Measurements from ENCODE around the gene DNAH6.

The DNAH6 gene

DNA sequence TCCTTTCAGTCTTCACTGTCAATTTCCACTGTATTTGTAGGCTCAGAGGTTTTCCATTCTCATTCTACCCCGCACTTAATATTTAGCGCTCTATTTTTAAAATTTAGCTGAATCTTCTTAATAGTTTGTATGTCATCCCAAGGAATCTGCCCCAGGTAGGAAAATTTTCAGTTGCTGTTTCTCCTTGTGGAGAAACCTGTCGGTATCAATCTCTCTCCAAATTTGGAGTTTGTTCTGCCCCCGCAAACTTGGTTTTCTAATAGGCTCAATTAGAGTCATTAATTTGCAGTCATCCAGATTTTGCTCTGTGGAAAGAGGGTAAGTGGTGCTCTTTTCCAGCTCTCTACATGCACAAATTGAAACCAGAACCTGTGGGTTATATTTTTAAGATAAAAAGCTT, 87.6 kb downstream of the DNAH6 start:
- H3K4me3 ChIP-seq (ENCODE audit: low read length), result no peak overlapping the region
- H3K9ac ChIP-seq (ENCODE audit: low read length), result no peak overlapping the region
- H3K27ac ChIP-seq (ENCODE audit: low read depth, low read length), result no peak overlapping the region
- H3K27me3 ChIP-seq (ENCODE audit: control insufficient read depth, insufficient read depth, low read length), result no peaks in the 10 kb centered on the region
- H3K36me3 ChIP-seq (ENCODE audit: control insufficient read depth, insufficient read depth, low read length), result no peaks in the 10 kb centered on the region
- no peaks in the 10 kb centered on the region for H3K4me1 ChIP-seq (ENCODE audit: control insufficient read depth, insufficient read depth, low read length)

DNA sequence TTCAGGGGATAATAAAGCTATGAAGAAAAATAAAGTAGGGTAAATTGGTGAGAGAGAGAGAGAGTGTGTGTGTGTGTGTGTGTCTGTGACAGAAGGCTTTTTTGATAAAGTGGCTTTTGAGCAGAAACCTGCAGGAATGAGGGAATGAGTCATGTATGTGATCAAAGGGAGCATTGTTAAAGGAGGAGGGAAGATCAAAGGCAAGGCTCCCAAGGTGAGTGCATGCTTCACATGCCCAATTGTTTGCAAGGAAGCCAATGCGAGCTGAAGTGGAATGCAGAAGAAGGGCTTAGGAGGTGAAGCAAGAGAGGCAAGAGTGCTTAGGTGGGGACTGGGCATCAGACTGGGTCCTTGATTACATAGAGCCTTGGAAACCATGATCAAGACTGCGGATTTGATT, 96.8 kb downstream of the DNAH6 start:
- H3K4me3 ChIP-seq (ENCODE audit: low read length), result no peak overlapping the region
- no peaks in the 10 kb centered on the region for H3K36me3 ChIP-seq (ENCODE audit: control insufficient read depth, insufficient read depth, low read length)
- no peaks in the 10 kb centered on the region for H3K4me1 ChIP-seq (ENCODE audit: control insufficient read depth, insufficient read depth, low read length)
- no peaks in the 10 kb centered on the region for H3K27me3 ChIP-seq (ENCODE audit: control insufficient read depth, insufficient read depth, low read length)
- H3K9ac ChIP-seq (ENCODE audit: low read length), result no peak overlapping the region
- H3K27ac ChIP-seq (ENCODE audit: low read depth, low read length), result no peak overlapping the region

DNA sequence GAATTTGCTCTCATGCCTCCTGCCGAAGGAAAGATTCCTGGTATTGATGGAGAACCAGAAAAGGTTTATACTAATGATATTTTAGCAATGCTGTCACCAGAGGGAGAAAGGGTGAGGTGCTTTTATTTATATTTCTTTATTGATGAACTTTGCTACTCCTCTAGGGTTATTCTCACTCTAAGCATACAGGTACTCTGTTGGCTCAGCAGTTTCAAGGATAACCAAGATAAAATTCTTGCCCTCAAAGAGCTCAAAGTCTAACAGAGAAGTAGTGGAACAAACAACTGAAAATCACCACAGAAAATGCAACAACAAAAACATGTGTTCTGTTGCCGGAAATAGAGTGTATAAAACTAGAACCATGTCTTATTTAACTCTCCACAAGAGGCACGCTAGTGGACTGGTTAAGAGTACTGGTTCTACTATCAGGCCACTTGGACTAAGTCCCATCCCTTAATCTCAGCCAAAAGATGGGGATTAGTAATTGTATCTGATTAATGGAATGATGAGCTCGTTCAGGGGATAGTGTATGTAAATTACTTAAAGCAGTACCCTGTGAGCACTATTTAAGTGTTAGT, 103.6 kb downstream of the DNAH6 start:
- H3K27me3 ChIP-seq (ENCODE audit: control insufficient read depth, insufficient read depth, low read length), result no peaks in the 10 kb centered on the region
- H3K36me3 ChIP-seq (ENCODE audit: control insufficient read depth, insufficient read depth, low read length), result no peaks in the 10 kb centered on the region
- H3K4me1 ChIP-seq (ENCODE audit: control insufficient read depth, insufficient read depth, low read length), result no peaks in the 10 kb centered on the region
- no peak overlapping the region for H3K9ac ChIP-seq (ENCODE audit: low read length)
- H3K4me3 ChIP-seq (ENCODE audit: low read length), result no peak overlapping the region
- no peak overlapping the region for H3K27ac ChIP-seq (ENCODE audit: low read depth, low read length)

DNA sequence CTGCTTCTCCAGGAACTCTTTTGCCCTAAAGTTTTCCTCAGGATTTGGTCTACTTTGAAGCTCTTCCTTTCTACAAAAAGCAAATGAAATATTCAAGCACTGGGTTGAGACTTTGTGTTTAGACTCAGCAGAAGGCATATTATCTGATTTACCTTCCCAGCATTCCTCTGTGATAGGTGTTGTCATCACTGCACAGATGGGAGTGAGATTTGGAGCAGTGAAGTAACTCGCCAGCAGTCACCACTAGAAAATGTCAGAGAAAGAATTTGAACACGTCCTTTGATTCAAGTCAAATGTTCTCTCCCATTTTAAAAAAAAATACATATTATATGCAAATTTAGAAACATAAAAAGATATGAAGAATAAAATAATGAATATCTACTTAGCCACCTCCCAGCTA, 112.2 kb downstream of the DNAH6 start:
- Histone ChIP-seq H3K9ac (ENCODE audit: low read length) (no peak overlapping the region), H3K4me1 (ENCODE audit: control insufficient read depth, insufficient read depth, low read length) (no peaks in the 10 kb centered on the region), H3K27me3 (ENCODE audit: control insufficient read depth, insufficient read depth, low read length) (no peaks in the 10 kb centered on the region)

DNA sequence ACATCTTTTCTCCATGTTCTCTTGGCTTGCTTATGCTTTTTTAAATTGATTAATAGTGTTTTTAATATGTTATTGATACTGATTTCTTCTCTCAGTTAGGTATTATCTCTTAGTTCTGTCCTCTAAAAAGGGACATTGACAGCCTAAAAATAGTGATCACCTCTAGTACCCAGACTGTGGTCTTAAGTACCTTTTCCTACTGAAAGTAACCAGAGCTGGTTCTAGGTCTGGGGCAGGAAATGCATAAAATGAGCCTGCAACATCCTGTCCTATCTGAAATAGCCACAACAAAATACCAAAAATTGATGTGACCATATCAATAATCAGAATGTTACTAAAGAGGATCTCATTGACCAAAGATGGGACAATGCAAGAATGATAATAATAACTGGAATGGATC, 113.3 kb downstream of the DNAH6 start:
- no peaks in the 10 kb centered on the region for H3K36me3 ChIP-seq (ENCODE audit: control insufficient read depth, insufficient read depth, low read length)
- H3K4me1 ChIP-seq (ENCODE audit: control insufficient read depth, insufficient read depth, low read length), result no peaks in the 10 kb centered on the region
- H3K27me3 ChIP-seq (ENCODE audit: control insufficient read depth, insufficient read depth, low read length), result no peaks in the 10 kb centered on the region
- H3K4me3 ChIP-seq (ENCODE audit: low read length), result no peak overlapping the region
- H3K9ac ChIP-seq (ENCODE audit: low read length), result no peak overlapping the region
- H3K27ac ChIP-seq (ENCODE audit: low read depth, low read length), result no peak overlapping the region

More for the DNA sequence above, 112.2 kb downstream of the DNAH6 start:
- H3K36me3 ChIP-seq (ENCODE audit: control insufficient read depth, insufficient read depth, low read length), result no peaks in the 10 kb centered on the region
- H3K27ac ChIP-seq (ENCODE audit: low read depth, low read length), result no peak overlapping the region
- no peak overlapping the region for H3K4me3 ChIP-seq (ENCODE audit: low read length)

DNA sequence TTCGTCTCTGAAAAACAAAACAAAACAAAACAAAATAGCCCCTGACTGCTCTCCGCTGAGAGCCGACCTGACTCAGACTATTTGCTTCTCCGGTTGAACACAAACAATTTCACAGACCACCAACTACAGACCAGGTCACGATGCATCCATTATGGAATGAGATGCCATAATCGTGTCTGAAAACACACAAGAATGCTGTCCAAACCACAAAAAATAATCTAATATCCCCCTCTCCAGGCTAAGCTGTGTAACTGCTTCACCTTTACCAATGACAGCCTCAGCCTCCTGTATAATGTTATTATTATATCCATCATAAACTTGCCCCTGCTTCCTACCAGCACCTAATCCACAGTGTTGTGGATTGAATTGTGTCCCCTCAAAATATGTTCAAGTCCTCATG, 114.7 kb downstream of the DNAH6 start:
- no peak overlapping the region for H3K4me3 ChIP-seq (ENCODE audit: low read length)
- no peaks in the 10 kb centered on the region for H3K4me1 ChIP-seq (ENCODE audit: control insufficient read depth, insufficient read depth, low read length)
- H3K9ac ChIP-seq (ENCODE audit: low read length), result no peak overlapping the region
- no peak overlapping the region for H3K27ac ChIP-seq (ENCODE audit: low read depth, low read length)
- H3K27me3 ChIP-seq (ENCODE audit: control insufficient read depth, insufficient read depth, low read length), result no peaks in the 10 kb centered on the region
- no peaks in the 10 kb centered on the region for H3K36me3 ChIP-seq (ENCODE audit: control insufficient read depth, insufficient read depth, low read length)

DNA sequence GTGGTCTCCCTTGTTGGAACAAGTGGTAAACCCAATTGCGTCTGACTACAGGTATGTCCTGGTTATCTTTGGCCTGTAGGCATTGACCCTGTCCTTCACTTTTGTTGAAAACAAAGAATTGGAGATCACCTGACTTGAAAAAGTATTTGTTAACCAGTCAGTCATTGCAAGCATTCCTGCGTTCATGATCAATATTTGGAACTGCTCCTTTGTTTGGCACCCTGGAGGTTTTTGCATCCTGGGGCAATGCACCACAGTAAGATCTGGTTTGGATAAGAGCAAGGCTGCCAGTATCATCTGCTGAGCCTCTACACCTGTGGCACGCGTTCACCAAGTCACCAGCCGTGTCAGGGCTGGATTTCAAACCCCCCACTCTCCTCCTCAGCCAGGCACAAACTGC, 115.7 kb downstream of the DNAH6 start:
- Histone ChIP-seq H3K9ac (ENCODE audit: low read length) (no peak overlapping the region), H3K4me3 (ENCODE audit: low read length) (no peak overlapping the region), H3K27ac (ENCODE audit: low read depth, low read length) (no peak overlapping the region), H3K4me1 (ENCODE audit: control insufficient read depth, insufficient read depth, low read length) (no peaks in the 10 kb centered on the region), H3K27me3 (ENCODE audit: control insufficient read depth, insufficient read depth, low read length) (no peaks in the 10 kb centered on the region), H3K36me3 (ENCODE audit: control insufficient read depth, insufficient read depth, low read length) (no peaks in the 10 kb centered on the region)

DNA sequence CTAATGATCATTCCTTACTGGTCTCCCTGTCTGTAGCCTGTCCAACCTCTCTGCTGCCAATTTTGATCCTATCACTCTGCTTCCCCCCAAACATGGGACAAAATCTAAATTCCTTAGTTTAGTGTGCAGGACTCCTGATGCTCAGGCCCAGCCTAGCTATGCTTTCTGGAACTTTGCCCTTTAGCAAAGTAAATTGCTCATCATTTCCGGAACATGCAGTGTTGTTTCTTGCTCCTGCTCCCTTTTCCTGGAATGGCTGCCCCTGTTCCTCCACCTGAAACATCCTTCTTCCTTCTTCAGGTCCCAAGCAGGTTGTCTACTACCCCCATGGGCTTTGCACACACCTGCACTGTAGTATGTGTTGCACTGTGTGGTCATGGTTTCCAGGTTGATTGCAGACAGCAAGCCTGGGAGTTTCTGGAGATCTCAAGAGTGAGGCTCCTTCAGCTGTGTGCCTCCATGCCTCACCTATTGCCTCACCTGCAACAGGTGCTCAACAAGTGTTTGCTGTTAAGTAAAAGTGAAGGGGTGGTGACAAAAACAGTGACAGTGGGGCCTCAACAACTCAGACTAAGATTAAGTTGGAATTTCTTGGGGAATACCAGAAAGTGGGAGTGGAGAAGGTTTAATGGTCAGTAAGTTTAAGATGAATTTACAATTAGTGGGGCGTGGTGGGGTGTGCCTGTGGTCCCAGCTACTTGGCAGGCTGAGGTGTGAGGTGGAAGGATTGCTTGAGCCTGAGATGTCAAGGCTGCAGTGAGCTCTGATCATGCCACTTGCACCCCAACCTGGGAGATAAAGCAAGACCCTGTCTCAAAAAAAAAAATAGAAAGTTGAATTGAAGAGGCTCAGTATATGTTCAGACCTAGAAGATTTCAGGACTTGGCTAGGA, 120.0 kb downstream of the DNAH6 start:
- no peaks in the 10 kb centered on the region for H3K36me3 ChIP-seq (ENCODE audit: control insufficient read depth, insufficient read depth, low read length)
- H3K27me3 ChIP-seq (ENCODE audit: control insufficient read depth, insufficient read depth, low read length), result no peaks in the 10 kb centered on the region
- H3K4me1 ChIP-seq (ENCODE audit: control insufficient read depth, insufficient read depth, low read length), result no peaks in the 10 kb centered on the region
- no peak overlapping the region for H3K4me3 ChIP-seq (ENCODE audit: low read length)
- no peak overlapping the region for H3K27ac ChIP-seq (ENCODE audit: low read depth, low read length)
- H3K9ac ChIP-seq (ENCODE audit: low read length), result no peak overlapping the region

DNA sequence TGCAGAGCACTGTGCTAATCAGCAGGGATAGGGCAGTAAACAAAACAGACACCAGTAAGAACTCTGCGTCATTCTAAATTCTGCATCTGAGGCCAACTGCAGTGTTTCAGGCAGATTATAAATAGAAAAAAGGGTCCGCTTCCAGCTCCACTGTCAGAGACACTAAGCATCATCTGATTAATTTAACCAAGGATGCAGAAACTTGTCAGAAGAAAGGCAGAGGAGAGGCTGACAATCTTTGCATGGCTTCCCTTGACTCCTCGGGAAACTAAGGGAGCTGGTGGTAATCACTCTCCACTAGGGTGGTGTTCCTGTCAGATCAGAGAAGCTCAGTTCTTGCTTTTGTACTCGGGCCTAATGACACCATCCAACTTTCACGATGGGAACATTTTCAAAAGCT, 123.5 kb downstream of the DNAH6 start:
- H3K9ac ChIP-seq (ENCODE audit: low read length), result no peak overlapping the region

DNA sequence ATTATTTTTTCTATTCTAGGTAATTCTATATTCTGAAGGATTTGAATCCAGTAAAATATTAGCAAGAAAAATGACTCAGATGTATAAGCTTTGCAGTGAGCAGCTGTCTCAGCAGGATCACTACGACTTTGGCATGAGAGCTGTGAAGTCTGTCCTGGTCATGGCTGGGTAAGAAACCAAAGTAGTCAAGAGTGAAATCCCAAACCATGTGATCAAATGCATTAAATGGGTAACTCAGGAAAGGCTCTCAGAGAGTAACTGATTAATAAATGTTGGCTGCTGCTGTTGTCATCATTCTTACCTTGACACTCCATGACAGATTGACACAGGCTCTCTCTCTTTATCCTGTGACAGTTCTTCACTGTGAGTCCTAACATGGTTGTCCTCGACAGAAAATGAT, 124.1 kb downstream of the DNAH6 start:
- no peak overlapping the region for H3K4me3 ChIP-seq (ENCODE audit: low read length)
- H3K9ac ChIP-seq (ENCODE audit: low read length), result no peak overlapping the region
- H3K4me1 ChIP-seq (ENCODE audit: control insufficient read depth, insufficient read depth, low read length), result no peaks in the 10 kb centered on the region
- no peaks in the 10 kb centered on the region for H3K36me3 ChIP-seq (ENCODE audit: control insufficient read depth, insufficient read depth, low read length)
- no peaks in the 10 kb centered on the region for H3K27me3 ChIP-seq (ENCODE audit: control insufficient read depth, insufficient read depth, low read length)
- no peak overlapping the region for H3K27ac ChIP-seq (ENCODE audit: low read depth, low read length)

More for the DNA sequence above, 123.5 kb downstream of the DNAH6 start:
- H3K36me3 ChIP-seq (ENCODE audit: control insufficient read depth, insufficient read depth, low read length), result no peaks in the 10 kb centered on the region
- H3K4me1 ChIP-seq (ENCODE audit: control insufficient read depth, insufficient read depth, low read length), result no peaks in the 10 kb centered on the region
- no peak overlapping the region for H3K27ac ChIP-seq (ENCODE audit: low read depth, low read length)
- no peak overlapping the region for H3K4me3 ChIP-seq (ENCODE audit: low read length)
- no peaks in the 10 kb centered on the region for H3K27me3 ChIP-seq (ENCODE audit: control insufficient read depth, insufficient read depth, low read length)

DNA sequence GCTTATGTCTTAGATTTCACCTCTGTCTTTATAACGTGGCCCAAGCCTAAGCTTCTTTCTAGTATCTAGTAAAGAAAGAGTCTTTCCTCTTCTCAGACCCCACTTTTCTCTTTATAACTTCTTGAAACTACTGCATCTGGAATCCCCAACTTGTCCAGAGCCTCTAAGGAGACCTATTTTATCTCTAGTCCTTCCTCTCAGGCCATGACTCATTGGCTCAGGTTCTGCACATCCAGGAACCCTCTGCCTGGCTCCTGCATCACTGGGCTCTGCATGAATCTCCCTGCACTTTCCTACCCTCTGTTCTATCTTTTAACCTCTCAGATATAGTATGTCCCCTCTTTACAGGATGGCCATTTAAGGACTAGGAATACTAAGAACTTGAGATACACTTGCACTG, 124.7 kb downstream of the DNAH6 start:
- Histone ChIP-seq H3K9ac (ENCODE audit: low read length) (no peak overlapping the region), H3K4me3 (ENCODE audit: low read length) (no peak overlapping the region), H3K4me1 (ENCODE audit: control insufficient read depth, insufficient read depth, low read length) (no peaks in the 10 kb centered on the region), H3K27me3 (ENCODE audit: control insufficient read depth, insufficient read depth, low read length) (no peaks in the 10 kb centered on the region), H3K27ac (ENCODE audit: low read depth, low read length) (no peak overlapping the region), H3K36me3 (ENCODE audit: control insufficient read depth, insufficient read depth, low read length) (no peaks in the 10 kb centered on the region)

DNA sequence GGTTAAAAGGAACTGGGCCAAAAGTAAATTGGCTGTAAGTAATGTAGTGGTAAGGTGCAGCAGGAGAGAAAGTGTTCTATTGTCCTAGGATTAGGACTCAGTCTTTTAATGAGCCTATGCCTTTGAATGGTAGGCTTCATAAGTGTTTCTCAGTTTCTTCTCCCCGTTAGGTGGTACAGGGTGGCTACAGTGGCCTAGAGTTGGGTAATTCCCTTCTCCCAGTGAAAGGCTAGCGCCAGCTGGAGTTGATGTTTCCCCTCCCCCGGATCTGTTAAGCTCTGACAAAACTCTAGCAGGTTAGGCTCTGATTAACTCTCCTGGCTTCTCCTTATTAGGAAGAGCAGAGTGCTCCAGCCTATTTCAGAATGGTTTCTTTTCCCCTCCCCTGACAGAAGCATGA, 127.7 kb downstream of the DNAH6 start:
- H3K9ac ChIP-seq (ENCODE audit: low read length), result no peak overlapping the region
- H3K4me3 ChIP-seq (ENCODE audit: low read length), result no peak overlapping the region
- H3K36me3 ChIP-seq (ENCODE audit: control insufficient read depth, insufficient read depth, low read length), result no peaks in the 10 kb centered on the region
- H3K4me1 ChIP-seq (ENCODE audit: control insufficient read depth, insufficient read depth, low read length), result no peaks in the 10 kb centered on the region
- H3K27me3 ChIP-seq (ENCODE audit: control insufficient read depth, insufficient read depth, low read length), result no peaks in the 10 kb centered on the region
- no peak overlapping the region for H3K27ac ChIP-seq (ENCODE audit: low read depth, low read length)

DNA sequence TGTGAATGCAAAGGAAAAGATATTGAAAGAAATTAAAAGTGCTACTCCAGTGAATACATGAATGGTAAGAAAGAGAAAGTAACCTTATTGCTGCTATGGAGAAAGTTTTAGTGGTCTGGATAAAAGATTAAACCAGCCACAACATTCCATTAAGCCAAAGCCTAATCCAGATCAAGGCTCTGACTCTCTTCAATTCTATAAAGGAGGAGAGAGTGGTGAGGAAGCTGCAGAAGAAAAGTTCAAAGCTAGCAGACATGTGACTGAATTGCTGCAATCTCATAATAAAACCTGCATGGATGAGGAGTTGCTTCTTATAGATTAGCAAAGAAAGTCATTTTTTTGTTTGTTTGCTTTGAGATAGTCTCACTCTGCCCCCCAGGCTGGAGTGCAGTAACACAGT, 130.2 kb downstream of the DNAH6 start:
- no peak overlapping the region for H3K27ac ChIP-seq (ENCODE audit: low read depth, low read length)

More for the DNA sequence above, 130.2 kb downstream of the DNAH6 start:
- no peaks in the 10 kb centered on the region for H3K4me1 ChIP-seq (ENCODE audit: control insufficient read depth, insufficient read depth, low read length)
- no peaks in the 10 kb centered on the region for H3K27me3 ChIP-seq (ENCODE audit: control insufficient read depth, insufficient read depth, low read length)
- no peaks in the 10 kb centered on the region for H3K36me3 ChIP-seq (ENCODE audit: control insufficient read depth, insufficient read depth, low read length)
- no peak overlapping the region for H3K4me3 ChIP-seq (ENCODE audit: low read length)
- no peak overlapping the region for H3K9ac ChIP-seq (ENCODE audit: low read length)

All from rectal smooth muscle tissue (tissue), 1 donor.